Measurements from ENCODE around the gene EPHA2.

The EPHA2 gene

DNA sequence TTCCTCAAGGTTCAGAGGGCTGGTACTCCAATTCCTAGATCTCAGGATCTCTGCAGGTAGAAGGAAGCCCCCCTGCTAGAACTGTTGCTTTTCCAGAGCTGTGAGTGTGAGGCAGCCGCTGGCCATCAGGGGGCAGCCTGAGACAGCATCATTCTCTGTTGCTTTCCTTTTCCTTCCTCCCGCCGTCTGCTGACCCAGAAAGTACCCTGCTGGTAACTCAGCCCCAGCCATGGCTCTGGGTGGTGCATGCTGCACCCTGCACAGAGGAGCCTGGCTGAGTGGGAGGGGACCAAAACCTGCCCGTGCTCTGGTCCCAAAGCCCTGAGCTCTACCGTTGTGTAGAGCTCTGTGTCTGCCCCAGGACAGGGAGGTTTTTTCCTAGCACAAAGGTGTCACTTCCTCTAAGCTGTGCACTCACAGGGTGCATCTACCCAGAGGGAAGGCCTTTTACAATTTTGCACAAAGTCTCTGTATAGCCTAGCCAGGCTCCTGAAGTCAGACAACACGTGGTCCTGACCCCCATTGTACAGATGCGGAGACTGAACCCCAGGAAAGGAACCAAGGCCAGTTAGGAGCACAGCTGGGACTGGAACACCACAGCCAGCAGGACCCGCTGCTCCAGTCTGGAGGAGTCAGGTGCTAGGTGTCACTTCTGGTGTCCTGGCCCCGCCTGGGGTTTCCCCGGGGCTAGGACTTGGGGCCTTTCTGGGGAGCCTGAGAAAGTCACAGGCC, 76.8 kb downstream of the EPHA2 start:
- FAIRE-seq = peak; percentile 95
- DNase-seq (ENCODE audit: insufficient read length) = peak; percentile 67
- TF ChIP-seq POLR2AphosphoS5 (IDR thresholded peaks at IDR 0.05; ENCODE audit: low read depth, low read length) = no peak
- TF ChIP-seq POLR2A (IDR thresholded peaks at IDR 0.05; ENCODE audit: low read depth, low read length) = no peak
- TF ChIP-seq TAF1 (IDR thresholded peaks at IDR 0.05; ENCODE audit: borderline replicate concordance, low read depth, low read length) = no peak

DNA sequence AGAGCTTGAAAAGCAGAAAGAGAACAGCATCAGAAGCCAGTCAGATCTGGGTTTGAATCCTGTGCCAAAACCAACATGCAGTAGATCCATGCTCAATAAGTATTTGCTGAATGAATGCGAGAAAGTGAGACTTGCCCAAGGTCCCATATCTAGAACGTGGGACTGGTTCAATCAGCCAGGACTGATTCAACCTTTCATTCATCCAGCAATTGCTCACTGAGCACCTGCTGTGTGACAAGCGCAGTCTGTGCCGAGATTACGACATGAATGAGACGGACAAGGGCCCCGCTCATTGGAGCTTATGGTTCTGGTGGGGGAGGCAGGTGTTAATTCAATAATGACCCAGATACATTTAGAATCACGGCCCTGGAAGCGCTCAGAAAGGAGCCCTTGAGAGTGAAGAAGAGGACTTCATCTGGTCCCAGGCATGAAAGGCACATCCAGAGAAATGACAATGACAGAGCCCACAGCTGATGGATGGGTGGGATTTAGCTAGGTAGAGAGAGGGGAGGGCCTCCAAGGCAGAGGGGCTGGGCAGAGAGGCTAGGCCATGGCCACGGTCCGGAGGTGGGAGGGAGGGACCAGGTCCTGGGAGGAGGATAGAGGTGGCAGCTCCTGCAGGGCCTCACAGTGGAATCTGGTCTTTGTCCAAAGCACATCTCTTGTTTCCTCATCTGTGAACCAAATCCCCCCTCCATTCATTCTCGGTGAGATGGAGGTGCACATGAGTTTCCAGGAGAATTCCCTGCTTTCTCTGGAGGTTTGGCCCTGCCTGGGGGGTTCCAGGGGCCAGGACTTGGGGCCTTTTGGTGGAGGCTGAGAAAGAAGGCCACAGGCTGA, 78.2 kb downstream of the EPHA2 start:
- no peak for FAIRE-seq
- TF ChIP-seq POLR2A (IDR thresholded peaks at IDR 0.05; ENCODE audit: low read depth, low read length) (no peak), POLR2AphosphoS5 (IDR thresholded peaks at IDR 0.05; ENCODE audit: low read depth, low read length) (no peak), TAF1 (IDR thresholded peaks at IDR 0.05; ENCODE audit: borderline replicate concordance, low read depth, low read length) (no peak)
- DNase-seq (ENCODE audit: insufficient read length) = no peak

DNA sequence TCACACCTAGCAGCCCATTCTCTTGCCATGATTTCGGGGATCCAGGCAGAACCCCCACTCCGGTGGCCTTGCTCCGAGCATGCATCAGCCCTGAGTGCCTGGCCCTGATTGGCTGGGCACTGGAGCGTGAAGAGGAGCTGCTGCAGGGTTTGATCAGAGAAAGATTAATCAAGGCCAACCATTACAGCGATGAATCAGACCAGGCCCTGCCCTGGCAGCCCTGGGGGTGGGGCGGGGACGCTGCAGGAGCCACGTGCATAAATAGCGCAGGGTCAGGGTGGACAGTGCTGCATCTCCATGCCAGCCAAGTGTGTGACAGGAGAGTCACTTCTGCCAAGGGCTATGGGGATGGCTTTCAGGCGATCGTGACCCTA, 79.0 kb downstream of the EPHA2 start:
- no peak for FAIRE-seq
- no peak for DNase-seq (ENCODE audit: insufficient read length)
- no peak for TF ChIP-seq POLR2A (IDR thresholded peaks at IDR 0.05; ENCODE audit: low read depth, low read length)
- TF ChIP-seq POLR2AphosphoS5 (IDR thresholded peaks at IDR 0.05; ENCODE audit: low read depth, low read length) = no peak
- no peak for TF ChIP-seq TAF1 (IDR thresholded peaks at IDR 0.05; ENCODE audit: borderline replicate concordance, low read depth, low read length)

DNA sequence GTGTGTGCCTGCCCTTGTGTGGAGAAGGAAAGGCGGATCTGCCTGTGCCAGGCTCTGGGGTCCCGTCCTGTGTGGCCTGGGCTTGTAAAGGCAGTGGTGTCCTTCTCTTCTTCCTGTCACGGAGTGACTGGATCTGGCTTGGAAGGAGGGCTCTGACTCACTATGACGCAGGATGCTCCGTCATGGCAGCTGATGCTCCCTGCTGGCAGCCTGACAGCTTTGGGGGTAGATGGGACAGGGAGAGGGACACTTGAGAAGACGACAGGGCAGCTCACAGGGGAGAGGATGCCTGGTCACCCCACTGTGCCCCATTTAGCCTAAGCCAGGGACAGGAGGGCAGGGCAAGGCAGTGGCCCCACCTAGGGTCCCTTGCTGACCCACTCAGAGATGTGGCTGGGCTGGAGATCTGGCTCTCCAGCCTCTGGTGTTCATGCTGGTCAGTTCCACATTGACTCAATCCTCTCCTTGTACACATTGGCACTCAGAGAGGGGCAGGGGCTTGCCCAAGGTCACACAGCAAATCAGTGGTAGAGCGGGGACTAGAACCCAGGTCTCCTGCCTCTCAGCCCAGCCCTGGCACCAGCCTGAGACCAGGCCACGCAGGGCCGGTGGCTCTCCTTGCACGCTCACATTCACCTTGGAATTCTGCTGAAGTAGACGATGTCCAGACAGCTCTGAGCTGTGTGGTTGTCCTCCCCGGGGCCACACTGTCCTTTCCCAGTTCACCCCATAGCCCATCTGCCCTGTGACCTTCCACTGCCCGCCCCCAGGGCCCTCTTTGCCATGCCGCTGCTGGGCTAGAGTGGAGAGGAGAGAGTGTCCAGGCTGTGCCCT, 79.6 kb downstream of the EPHA2 start:
- FAIRE-seq (no peak), DNase-seq (ENCODE audit: insufficient read length) (no peak)
- TF ChIP-seq TAF1 (IDR thresholded peaks at IDR 0.05; ENCODE audit: borderline replicate concordance, low read depth, low read length) = no peak
- no peak for TF ChIP-seq POLR2AphosphoS5 (IDR thresholded peaks at IDR 0.05; ENCODE audit: low read depth, low read length)
- TF ChIP-seq POLR2A (IDR thresholded peaks at IDR 0.05; ENCODE audit: low read depth, low read length) = no peak

DNA sequence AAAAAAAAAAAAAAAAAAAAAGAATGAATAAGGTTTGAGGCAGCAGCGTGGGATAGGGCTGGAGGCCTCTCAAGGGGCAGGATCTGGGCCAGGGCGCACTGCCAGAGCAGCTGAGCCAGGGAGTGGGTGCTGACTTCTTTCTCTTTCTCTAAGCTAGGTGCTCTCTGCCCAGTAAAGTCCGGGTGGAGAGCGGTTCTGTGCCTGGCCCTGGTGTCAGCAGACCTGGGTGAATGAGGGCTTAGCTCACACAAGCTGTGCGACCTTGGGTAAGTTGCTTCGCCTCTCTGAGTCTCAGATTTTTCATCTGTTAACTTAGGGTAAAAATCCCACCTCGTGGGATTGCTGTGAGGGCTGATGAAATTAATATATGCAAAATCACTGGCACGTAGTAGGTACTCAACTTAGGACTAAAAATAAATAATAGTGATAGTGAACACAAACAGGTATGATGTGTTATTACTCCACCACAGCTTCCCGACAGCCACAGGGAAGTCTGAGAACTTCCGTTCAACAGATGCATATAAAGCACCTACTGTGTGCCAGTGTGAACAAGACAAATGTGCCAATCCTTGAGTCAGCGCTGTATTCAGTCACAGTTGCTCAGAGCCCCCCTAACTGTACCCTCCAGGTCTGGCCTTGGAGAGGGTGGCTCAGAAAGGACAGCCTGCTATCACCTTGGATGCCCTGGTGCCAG, 80.4 kb downstream of the EPHA2 start:
- TF ChIP-seq POLR2A (IDR thresholded peaks at IDR 0.05; ENCODE audit: low read depth, low read length) = no peak
- no peak for TF ChIP-seq POLR2AphosphoS5 (IDR thresholded peaks at IDR 0.05; ENCODE audit: low read depth, low read length)
- TF ChIP-seq TAF1 (IDR thresholded peaks at IDR 0.05; ENCODE audit: borderline replicate concordance, low read depth, low read length) = no peak
- no peak for FAIRE-seq
- no peak for DNase-seq (ENCODE audit: insufficient read length)
